Smooth muscle cell (in vitro differentiated cells): ENCODE results near the gene ABO. TPM values are rescaled to one million over a fixed set of nuclear protein-coding genes. Genes with fewer than 3 reads are reported as not detected.
"Not testable (repeated sequence)": the region's sequence is repeated elsewhere in the genome, so short reads cannot be mapped to it uniquely, and the experiment has no call there.

Experiments used
- DNase-seq: peaks from one replicate; lab custom pipeline; 2025; ENCODE audit not compliant: unreplicated experiment; lab: John Stamatoyannopoulos, UW
- H2AFZ ChIP-seq: fragments of 200-600 bp; sonication (generic); 2 replicates; pipeline ENCODE4 v1.6.0; 2016; ENCODE audit warnings: antibody characterized with exemption, low read depth, mild to moderate bottlenecking
- H3F3A ChIP-seq: fragments of 200-600 bp; sonication (generic); 2 replicates; pipeline ENCODE4 v1.6.0; 2017; ENCODE audit warnings: antibody characterized with exemption, low read depth
- H3K27ac ChIP-seq: fragments of 200-600 bp; sonication (generic); 2 replicates; pipeline ENCODE4 v1.5.1; 2016; ENCODE audit warnings: low read depth, mild to moderate bottlenecking
- H3K27me3 ChIP-seq: fragments of 200-600 bp; sonication (generic); 2 replicates; pipeline ENCODE4 v1.6.1; 2016; ENCODE audit warnings: low read depth, mild to moderate bottlenecking
- H3K36me3 ChIP-seq: fragments of 200-600 bp; sonication (generic); 2 replicates; pipeline ENCODE4 v1.5.1; 2016; ENCODE audit warnings: low read depth
- H3K4me1 ChIP-seq: fragments of 200-600 bp; sonication (generic); 2 replicates; pipeline ENCODE4 v1.5.1; 2016; ENCODE audit warnings: low read depth
- H3K4me2 ChIP-seq: fragments of 200-600 bp; sonication (generic); 2 replicates; pipeline ENCODE4 v1.6.0; 2016; ENCODE audit warnings: mild to moderate bottlenecking
- H3K4me3 ChIP-seq: fragments of 200-600 bp; sonication (generic); 2 replicates; pipeline ENCODE4 v1.5.1; 2016; ENCODE audit warnings: mild to moderate bottlenecking
- H3K79me2 ChIP-seq: fragments of 200-600 bp; sonication (generic); 2 replicates; pipeline ENCODE4 v1.6.0; 2016; ENCODE audit warnings: low read depth, mild to moderate bottlenecking
- H3K9ac ChIP-seq: fragments of 200-600 bp; sonication (generic); 2 replicates; pipeline ENCODE4 v1.6.0; 2016; ENCODE audit warnings: low read depth
- H3K9me3 ChIP-seq: fragments of 200-600 bp; sonication (generic); replicated peaks from 2 replicates; pipeline ENCODE4 v1.5.1; 2016; ENCODE audit warnings: low read depth
- H4K20me1 ChIP-seq: fragments of 200-600 bp; sonication (generic); 2 replicates; pipeline ENCODE4 v1.6.0; 2016; ENCODE audit warnings: low read depth
- CTCF ChIP-seq: fragments of 200-600 bp; sonication (generic); IDR thresholded peaks from 2 replicates; pipeline ENCODE4 v1.5.1; 2017; ENCODE audit warnings: borderline replicate concordance, mild to moderate bottlenecking, antibody characterized with exemption; ENCODE audit not compliant: insufficient read depth, poor library complexity, severe bottlenecking
- WGBS: methylation state at CpG from one replicate; pipeline ENCODE4 v1.1.7; 2016; ENCODE audit warnings: low lambda C conversion rate; 5-methylcytosine and 5-hydroxymethylcytosine counted together
- polyA plus RNA-seq: library from polyadenylated mRNA; unstranded; fragments of >200 nt; fragmentation: Nextera tagmentation; extraction: Ambion mirVana; gene quantifications from 2 replicates; pipeline ENCODE4 v1.2.1, GENCODE V29; 2016
- small RNA-seq: library from RNA; depleted of rRNA; stranded (forward); fragments of <200 nt; gene quantifications from one replicate; pipeline ENCODE3, GENCODE V24; 2014
- total RNA-seq: library from RNA; depleted of rRNA; stranded (reverse); fragments of >200 nt; gene quantifications from 2 replicates; pipeline ENCODE4 v1.2.3, GENCODE V29; 2014

Gene ABO
- total and polyA plus RNA-seq, 2 experiments from 2014 or later = 0.37 to 1.0 TPM

- Histone ChIP-seq H3K79me2 (no peaks in the 10 kb centered on the region), H4K20me1 (no peaks in the 10 kb centered on the region), H3K4me1 (no peaks in the 10 kb centered on the region), H3K4me2 (no peak overlapping the region), H3K36me3 (no peaks in the 10 kb centered on the region), H3K9me3 (no peaks in the 10 kb centered on the region), H2AFZ (no peak overlapping the region), H3K4me3 (no peak overlapping the region), H3K27me3 (no peaks in the 10 kb centered on the region), H3K27ac (no peak overlapping the region), H3K9ac (no peak overlapping the region), H3F3A (no peaks in the 10 kb centered on the region)
- no peak for TF ChIP-seq CTCF
- WGBS = 80% methylated on average over 12 of the region's 14 CpGs
- DNase-seq = no peak
These were observed 67.9 kb downstream of the ABO start for GRCh38 chr9:133207021-133207531.

DNA sequence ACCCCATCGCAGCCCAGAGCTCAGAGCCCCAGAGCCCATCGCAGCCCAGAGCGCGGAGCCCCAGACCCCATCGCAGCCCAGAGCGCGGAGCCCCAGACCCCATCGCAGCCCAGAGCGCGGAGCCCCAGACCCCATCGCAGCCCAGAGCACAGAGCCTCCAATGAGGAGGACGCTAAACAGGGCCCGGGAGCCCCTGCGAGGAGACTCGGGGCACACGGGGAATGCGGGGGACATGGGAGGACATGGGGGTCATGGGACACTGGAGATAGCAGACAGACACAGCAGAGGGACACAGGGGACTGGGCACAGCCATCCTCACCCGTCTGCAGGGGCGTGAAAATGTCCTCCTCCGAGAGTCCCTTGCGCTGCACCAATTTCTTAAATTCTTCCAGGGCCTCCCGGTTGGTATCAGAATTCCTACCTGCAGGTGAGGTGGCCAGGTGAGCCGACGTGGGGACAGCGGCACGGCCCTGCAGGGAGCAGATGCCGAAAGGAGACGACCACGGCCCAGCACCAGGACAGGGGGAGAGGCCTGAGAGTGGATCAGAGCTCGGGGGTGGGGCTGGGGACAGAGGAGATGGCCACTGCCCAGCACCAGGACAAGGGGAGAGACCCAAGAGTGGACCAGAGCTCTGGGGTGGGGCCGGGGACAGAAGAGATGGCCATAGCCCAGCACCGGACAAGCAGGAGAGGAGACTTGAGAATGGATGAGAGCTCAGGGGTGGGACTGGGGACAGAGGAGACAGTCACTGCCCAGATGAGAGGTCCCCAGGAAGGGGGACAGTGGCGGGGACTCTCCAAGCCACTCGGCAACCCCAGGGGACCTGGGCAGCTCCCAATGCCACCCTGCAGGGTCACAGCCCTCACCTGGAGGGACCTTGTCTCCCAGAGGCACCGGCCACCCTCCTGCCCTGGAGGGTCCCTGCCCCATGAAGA, 68.7 kb downstream of the ABO start:
- no peaks in the 10 kb centered on the region for H3K9me3 ChIP-seq
- no peaks in the 10 kb centered on the region for H3K27me3 ChIP-seq
- H4K20me1 ChIP-seq = no peaks in the 10 kb centered on the region
- no peak overlapping the region for H2AFZ ChIP-seq
- no peaks in the 10 kb centered on the region for H3K36me3 ChIP-seq
- no peak overlapping the region for H3K4me2 ChIP-seq
- no peaks in the 10 kb centered on the region for H3K79me2 ChIP-seq
- no peak overlapping the region for H3K27ac ChIP-seq
- H3F3A ChIP-seq = no peaks in the 10 kb centered on the region
- no peak overlapping the region for H3K4me3 ChIP-seq
- TF ChIP-seq CTCF = no peak
- 85% methylated on average over 33 of the region's 35 CpGs for WGBS
- no peak overlapping the region for H3K9ac ChIP-seq
- DNase-seq = no peak
- H3K4me1 ChIP-seq = no peaks in the 10 kb centered on the region

- not testable (repeated sequence) for H3K9me3 ChIP-seq, H3K79me2 ChIP-seq, H3K27me3 ChIP-seq, H4K20me1 ChIP-seq, H3K4me2 ChIP-seq, H3K4me1 ChIP-seq, H3K27ac ChIP-seq, H3K4me3 ChIP-seq, DNase-seq, H3F3A ChIP-seq, H3K9ac ChIP-seq, H2AFZ ChIP-seq, H3K36me3 ChIP-seq
- WGBS = 93% methylated on average over 8 of the region's 14 CpGs
These were observed 69.5 kb downstream of the ABO start for GRCh38 chr9:133205481-133205887.

Small RNAs within 50 kb of the gene (small RNA-seq; reads per million reads assigned to genes)
- not detected for gene RF00019

Other genes with a start within 250 kb of the ABO start
- gene GTF3C5, start 244.2 kb downstream of the ABO start, total RNA-seq = 34.5 and 44.2 TPM in 2 replicates
- 59.0 and 66.0 TPM in 2 replicates for gene GTF3C5, start 244.2 kb downstream of the ABO start, polyA plus RNA-seq
- gene CEL, start 213.2 kb downstream of the ABO start, total RNA-seq = 0.04 and 0.18 TPM in 2 replicates
- gene CEL, start 213.2 kb downstream of the ABO start, polyA plus RNA-seq = 0.73 and 1.7 TPM in 2 replicates
- 27.8 and 28.5 TPM in 2 replicates for gene RALGDS, start 154.0 kb downstream of the ABO start, total RNA-seq
- 37.7 and 43.7 TPM in 2 replicates for gene RALGDS, start 154.0 kb downstream of the ABO start, polyA plus RNA-seq
- 8.2 and 11.3 TPM in 2 replicates for gene GBGT1, start 111.3 kb downstream of the ABO start, total RNA-seq
- 4.5 and 6.7 TPM in 2 replicates for gene GBGT1, start 111.3 kb downstream of the ABO start, polyA plus RNA-seq
- gene OBP2B, start 66.0 kb downstream of the ABO start, total RNA-seq = not detected in 2 replicates
- gene OBP2B, start 66.0 kb downstream of the ABO start, polyA plus RNA-seq = not detected in 2 replicates
- gene SURF6, start 61.0 kb upstream of the ABO start, total RNA-seq = 8.1 and 11.7 TPM in 2 replicates
- 16.5 and 17.8 TPM in 2 replicates for gene SURF6, start 61.0 kb upstream of the ABO start, polyA plus RNA-seq
- 8.3 and 9.0 TPM in 2 replicates for gene MED22, start 72.9 kb upstream of the ABO start, total RNA-seq
- 15.8 and 17.9 TPM in 2 replicates for gene MED22, start 72.9 kb upstream of the ABO start, polyA plus RNA-seq
- 1,134 and 1,254 TPM in 2 replicates for gene RPL7A, start 73.0 kb upstream of the ABO start, total RNA-seq
- 372 and 413 TPM in 2 replicates for gene RPL7A, start 73.0 kb upstream of the ABO start, polyA plus RNA-seq
- gene SURF1, start 81.3 kb upstream of the ABO start, total RNA-seq = 23.8 and 33.5 TPM in 2 replicates
- gene SURF1, start 81.3 kb upstream of the ABO start, polyA plus RNA-seq = 57.7 and 60.7 TPM in 2 replicates
- gene SURF2, start 81.3 kb upstream of the ABO start, total RNA-seq = 2.8 and 11.4 TPM in 2 replicates
- gene SURF2, start 81.3 kb upstream of the ABO start, polyA plus RNA-seq = 21.4 and 28.9 TPM in 2 replicates
- 353 and 377 TPM in 2 replicates for gene SURF4, start 100.9 kb upstream of the ABO start, total RNA-seq
- 340 and 396 TPM in 2 replicates for gene SURF4, start 100.9 kb upstream of the ABO start, polyA plus RNA-seq
- 2.7 TPM in 1 of 2 replicates, not detected in the other for gene STKLD1, start 101.2 kb upstream of the ABO start, total RNA-seq
- gene STKLD1, start 101.2 kb upstream of the ABO start, polyA plus RNA-seq = 0.90 and 0.99 TPM in 2 replicates
- gene REXO4, start 142.8 kb upstream of the ABO start, total RNA-seq = 11.5 and 12.9 TPM in 2 replicates
- 18.5 and 21.6 TPM in 2 replicates for gene REXO4, start 142.8 kb upstream of the ABO start, polyA plus RNA-seq
- gene ADAMTS13, start 147.2 kb upstream of the ABO start, total RNA-seq = 1.4 and 3.1 TPM in 2 replicates
- 3.7 and 6.8 TPM in 2 replicates for gene ADAMTS13, start 147.2 kb upstream of the ABO start, polyA plus RNA-seq
- 5.8 and 8.9 TPM in 2 replicates for gene CACFD1, start 184.8 kb upstream of the ABO start, total RNA-seq
- gene CACFD1, start 184.8 kb upstream of the ABO start, polyA plus RNA-seq = 22.8 and 27.1 TPM in 2 replicates
- gene SLC2A6, start 203.9 kb upstream of the ABO start, total RNA-seq = 12.7 and 13.8 TPM in 2 replicates
- gene SLC2A6, start 203.9 kb upstream of the ABO start, polyA plus RNA-seq = 21.0 and 28.3 TPM in 2 replicates
- gene MYMK, start 249.8 kb upstream of the ABO start, total RNA-seq = not detected in 2 replicates
- not detected in 2 replicates for gene MYMK, start 249.8 kb upstream of the ABO start, polyA plus RNA-seq